Measurements from ENCODE around the gene HMGB2.
A peak's percentile ranks its signal among the peaks of the same experiment; 100 is the strongest.

Gene HMGB2

DNA sequence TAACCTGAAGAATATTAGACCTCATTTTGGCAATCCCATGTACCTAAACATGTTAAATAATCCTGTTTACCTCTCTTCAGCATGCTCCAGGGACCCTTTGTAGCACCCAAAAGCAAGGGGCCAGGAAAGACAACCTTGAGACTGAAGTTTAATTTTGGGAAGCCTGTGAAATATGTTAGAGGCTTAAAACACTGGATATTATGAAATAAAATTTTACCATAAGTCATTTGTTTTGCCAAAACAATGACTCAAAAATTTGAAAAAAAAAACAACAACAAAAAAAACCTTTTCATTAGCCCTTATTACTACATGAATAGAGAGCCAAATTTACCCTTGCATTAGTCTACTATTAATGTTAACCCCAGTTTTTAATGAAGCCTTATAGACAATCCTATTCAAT lies 49.7 kb downstream of the HMGB2 start:
- no peak for DNase-seq

DNA sequence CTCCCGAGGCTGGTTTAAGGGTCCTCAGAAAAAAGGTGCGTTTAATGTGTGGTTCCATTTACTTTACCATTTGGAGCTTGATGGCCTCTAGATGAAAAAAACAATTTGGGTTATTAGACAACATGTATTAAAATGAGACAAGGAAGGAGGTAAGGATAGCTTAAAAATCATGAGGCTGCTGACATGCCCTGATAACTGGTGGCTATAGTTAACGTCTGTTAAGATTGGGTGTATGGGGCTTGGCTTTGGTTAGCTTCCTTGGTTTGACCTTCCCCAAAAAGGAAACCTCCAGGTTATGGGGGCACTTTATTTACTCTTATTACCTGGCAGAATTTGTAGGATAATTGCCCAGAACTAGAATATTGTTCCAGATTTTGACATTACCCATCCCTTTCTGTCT lies 51.5 kb downstream of the HMGB2 start:
- no peak for DNase-seq

DNA sequence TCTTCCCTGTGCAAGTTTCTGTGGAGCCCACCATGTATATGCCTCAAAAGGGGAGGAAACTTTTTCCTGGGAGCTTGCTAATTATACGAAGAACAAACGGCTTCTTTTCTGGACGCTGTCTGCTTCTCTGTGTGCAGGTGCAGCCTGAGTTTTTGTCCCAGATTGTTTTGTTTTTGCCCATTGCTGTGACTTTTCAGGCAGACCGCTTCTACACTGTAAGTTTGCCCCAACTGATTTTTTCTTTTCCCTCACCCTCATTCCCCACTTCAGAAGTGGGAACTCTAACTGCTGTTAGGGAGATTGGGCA lies 51.9 kb downstream of the HMGB2 start:
- DNase-seq: no peak

DNA sequence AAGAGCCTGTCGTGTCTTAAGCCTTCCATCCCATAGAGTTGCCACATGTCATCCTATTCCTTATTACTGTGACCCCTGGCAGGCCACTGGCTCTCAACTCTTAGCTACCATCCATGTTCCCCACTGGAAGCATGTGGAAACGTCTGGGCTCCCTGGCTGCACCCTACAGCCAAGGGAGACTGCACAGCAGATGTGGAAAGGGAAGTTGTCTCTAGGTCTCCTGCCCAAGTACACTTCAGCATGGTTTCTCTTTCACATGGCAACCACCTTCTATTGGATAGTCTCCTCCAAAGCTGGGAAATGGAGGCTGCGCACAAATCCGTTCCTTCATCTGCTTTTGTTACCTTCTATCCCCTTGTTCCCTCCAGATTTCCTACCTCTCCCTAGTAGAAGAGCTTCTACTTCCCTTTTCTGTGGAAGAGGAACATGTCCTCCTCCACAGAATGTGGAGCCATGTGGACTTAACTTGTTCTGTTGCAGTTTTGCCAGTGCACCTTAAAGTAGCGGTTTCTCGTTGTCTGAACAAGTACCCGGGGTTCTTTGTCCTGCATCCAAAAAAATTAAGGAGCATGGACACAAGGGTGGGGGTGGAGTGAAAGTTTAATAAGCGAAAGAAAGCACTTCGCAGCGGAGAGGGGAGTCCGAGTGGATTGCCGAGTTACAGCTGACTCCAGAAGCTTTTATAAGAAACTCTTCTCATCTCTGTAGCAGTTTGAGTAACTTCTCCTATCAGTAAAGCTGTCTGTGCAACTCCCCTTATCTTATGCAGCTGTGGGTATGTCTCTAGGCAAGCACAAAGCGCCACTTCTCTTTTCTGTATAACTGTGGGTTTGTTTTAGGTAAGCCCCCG lies 52.5 kb downstream of the HMGB2 start:
- DNase-seq: peak; percentile 22 to 23
